Panc1 (cell line): ENCODE data around the gene FIG4.

ENCODE experiments used
- CTCF ChIP-seq: fragments of 450-650 bp; IDR thresholded peaks from 2 replicates; pipeline ENCODE4 v1.5.1; 2017; ENCODE audit warnings: mild to moderate bottlenecking
- POLR2AphosphoS5 ChIP-seq: IDR thresholded peaks from 2 replicates; pipeline ENCODE4 v1.6.1; 2012; ENCODE audit warnings: mild to moderate bottlenecking, low read depth, low read length, moderate library complexity
- REST ChIP-seq, 2 experiments: IDR thresholded peaks; 2 replicates each; pipeline ENCODE4 v1.6.1; 2011 to 2012; ENCODE audit warnings: low read depth in 2 of 2, control low read depth in 1 of 2, low read length in 1 of 2, mild to moderate bottlenecking in 1 of 2, moderate library complexity in 1 of 2; ENCODE audit not compliant: insufficient read depth in 1 of 2
- SIN3A ChIP-seq: IDR thresholded peaks from 2 replicates; pipeline ENCODE4 v1.6.1; 2012; ENCODE audit warnings: low read depth, mild to moderate bottlenecking, low read length, moderate library complexity, borderline replicate concordance; ENCODE audit not compliant: insufficient read depth
- TCF7L2 ChIP-seq: IDR thresholded peaks from 2 replicates; pipeline ENCODE4 v1.6.1; 2011; ENCODE audit warnings: mild to moderate bottlenecking, low read depth, low read length, inconsistent platforms

DNA sequence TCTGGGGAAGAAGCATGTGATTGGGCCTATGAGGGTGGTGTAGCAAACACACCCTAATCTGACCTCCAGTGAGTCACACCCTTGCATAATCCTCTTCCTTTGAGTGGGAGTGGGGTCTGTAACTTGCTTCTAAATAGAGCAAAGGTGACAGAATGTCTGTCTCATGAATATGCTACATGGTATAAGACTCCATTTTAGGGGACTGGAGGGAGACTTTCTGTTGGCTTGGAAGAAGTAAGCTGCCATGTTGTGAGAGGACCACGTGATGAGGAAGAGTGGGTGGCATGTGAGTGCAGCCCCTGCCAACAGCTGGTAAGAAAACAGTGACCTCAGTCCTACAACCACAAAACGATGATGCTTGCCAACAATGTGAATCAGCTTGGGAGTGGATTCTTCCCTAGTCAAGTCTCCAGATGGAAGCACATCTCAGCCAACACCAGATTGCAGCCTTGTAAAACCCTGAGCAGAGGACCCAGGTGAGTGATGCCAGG is 3.8 kb upstream of the FIG4 start:
- no peak for TF ChIP-seq CTCF
- no peak for TF ChIP-seq REST (IDR thresholded peaks at IDR 0.05; ENCODE audit: insufficient read depth in 1 of 2, low read depth in 2 of 2, low read length in 1 of 2)
- TF ChIP-seq SIN3A: no peak
- TF ChIP-seq POLR2AphosphoS5: no peak
- TF ChIP-seq TCF7L2: no peak
